COR-L47 (cell line): ENCODE data around the gene DSP.

ENCODE experiments used
- DNase-seq: peaks from one replicate; lab custom pipeline; 2025; lab: John Stamatoyannopoulos, UW

DSP gene

DNA sequence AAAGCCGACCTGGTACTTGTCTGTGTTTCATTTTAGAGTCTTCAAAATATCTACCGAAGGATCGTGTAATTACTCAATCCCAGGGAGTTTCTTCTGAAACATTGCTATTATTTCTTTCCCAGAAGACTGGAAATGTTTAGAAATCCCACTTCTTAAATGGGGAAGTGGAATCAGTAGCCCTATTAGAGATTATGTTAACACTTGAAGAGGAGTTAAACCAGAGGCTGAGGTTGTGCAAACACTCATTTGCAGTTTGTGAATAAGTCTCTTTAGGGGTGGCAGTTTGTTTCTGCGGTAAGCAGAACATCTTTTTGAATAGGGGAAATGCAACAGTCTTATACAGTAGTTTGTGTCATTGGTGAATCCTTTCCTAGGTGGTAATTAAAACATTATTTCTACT lies 21.3 kb downstream of the DSP start:
- DNase-seq: no peak

DNA sequence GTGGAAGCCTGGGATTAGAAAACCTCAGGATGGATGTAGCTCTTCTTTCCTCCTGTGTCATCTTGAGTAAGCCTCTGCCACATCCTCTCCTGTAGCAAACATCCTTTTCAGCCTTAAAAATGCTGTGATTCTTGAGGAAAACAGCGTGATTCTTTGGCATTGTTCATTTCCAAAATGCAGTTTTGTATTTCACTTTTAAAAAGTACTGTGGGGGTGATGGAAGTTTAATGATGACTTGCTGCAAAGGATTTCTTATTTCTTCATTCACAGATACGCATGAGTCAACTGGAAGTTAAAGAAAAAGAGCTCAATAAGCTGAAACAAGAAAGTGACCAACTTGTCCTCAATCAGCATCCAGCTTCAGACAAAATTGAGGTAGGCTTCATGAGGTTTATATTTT lies 24.6 kb downstream of the DSP start:
- no peak for DNase-seq

DNA sequence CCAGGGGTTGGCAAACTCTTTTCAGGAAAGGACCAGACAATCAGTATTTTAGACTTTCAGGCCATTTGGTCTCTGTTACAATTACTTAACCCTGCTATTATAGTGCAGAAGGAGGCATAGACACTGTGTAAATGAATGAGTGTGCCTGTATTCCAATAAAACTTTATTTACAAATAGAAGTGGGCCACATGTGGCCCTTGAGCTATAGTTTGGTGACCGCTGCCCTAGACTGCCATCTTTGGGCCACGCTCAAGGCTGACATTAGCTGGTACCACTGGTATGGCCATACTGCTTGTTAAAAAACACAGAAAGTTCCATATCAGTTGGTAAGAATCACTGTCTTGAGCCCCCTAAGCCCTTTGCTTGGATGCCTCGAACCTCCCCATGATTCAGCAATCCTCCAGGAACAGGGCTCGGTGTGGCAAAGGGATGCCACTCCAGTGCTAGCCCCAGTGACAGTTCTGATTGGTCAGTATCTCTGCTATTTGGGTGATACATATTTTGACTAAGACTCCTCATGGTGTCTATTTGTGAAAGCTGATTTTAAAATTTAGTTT lies 25.2 kb downstream of the DSP start:
- no peak for DNase-seq

DNA sequence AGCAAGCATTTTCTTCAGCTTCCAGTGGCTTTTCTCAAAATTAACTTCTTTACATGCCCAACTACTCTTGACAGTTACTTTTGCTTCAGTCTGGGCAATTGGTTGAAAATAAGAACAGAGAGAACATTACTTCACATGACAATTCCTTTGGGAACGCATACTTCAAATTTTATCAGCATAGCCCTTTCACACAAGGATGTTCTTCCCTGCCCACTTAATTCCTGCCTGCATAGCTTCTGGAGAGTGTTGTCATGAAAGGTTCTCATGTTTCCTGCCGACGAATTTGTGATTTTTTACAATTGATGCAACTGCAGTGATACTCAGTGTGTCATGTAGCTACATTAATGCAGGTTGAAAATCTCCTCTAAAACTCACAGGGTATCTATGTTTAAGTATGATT lies 26.6 kb downstream of the DSP start:
- no peak for DNase-seq

DNA sequence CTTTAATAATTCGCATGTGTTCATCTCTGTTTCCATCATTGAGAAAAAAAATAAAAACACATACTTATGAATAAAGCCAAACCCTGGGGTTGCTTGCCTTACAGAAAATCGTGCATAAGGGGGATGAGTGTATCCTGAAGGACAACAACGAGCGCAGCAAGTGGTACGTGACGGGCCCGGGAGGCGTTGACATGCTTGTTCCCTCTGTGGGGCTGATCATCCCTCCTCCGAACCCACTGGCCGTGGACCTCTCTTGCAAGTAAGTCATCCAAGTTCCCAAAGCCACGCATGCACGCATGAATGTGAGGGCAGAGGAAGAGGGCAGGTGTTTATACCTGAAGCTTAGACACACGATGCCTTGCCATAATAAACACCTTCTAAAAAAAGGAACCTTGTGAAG lies 27.6 kb downstream of the DSP start:
- no peak for DNase-seq

DNA sequence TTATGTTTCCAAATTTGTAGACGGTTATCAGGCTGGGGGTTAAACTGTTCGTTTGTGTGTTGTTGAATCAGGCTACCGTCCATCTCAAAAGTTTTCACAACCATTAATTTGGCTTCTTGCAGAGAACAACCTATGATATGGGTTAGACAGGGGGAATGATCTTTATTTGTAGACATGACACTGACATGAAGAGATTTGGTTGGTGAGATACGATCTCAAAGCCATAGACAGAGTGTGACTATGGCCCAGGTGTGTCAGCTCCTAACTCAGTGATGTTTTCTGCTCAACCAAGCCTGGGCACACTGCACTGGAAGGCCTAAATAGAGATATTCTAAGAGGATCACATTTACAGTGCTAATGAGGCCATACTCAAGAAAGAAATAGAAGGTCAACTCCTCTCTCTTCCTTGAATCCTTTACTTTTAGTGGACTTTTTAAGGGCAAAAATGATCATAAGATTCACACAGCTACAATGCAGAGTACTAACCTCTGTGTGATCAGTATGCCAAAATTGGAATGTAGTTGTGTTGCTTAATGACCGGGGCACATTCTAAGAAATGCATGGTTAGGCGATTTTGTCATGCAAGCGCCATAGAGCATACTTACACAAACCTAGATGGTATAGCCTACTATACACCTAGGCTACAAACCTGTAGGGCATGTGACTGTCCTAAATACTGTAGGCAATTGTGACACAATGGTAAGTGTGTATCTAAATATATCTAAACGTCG lies 30.9 kb downstream of the DSP start:
- no peak for DNase-seq

DNA sequence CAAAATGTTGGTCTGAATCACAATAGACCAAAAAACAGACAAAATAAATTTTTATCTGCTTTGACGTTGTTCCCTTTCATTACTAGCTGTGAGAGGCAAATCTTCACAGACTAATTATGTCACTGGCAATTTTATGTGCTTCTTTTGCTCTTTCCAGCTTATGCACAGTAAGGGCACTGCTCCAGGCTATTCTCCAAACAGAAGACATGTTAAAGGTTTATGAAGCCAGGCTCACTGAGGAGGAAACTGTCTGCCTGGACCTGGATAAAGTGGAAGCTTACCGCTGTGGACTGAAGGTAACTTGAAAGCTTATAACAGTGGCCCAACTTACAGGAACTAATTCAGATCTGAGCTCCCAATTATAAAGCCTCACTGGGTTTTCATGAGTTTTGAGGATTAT lies 33.0 kb downstream of the DSP start:
- DNase-seq: no peak

DNA sequence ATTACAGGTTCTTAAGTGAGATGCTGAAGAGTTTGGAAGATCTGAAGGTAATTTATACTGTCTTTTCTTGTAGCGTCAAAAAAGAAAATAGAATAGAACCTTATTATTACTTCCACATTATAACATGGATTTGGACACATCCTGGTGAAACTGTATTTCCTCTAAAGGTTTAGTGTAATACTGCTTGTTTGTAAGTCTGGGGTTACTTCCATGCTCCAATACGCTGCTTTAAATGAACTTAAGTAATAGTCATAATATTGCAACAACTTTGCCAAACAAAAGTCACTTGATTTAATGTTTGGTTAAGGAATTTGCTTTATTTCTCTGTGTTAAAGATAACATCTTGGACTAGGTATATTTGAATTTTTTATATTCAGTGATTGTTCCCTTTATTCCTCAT lies 37.0 kb downstream of the DSP start:
- no peak for DNase-seq

DNA sequence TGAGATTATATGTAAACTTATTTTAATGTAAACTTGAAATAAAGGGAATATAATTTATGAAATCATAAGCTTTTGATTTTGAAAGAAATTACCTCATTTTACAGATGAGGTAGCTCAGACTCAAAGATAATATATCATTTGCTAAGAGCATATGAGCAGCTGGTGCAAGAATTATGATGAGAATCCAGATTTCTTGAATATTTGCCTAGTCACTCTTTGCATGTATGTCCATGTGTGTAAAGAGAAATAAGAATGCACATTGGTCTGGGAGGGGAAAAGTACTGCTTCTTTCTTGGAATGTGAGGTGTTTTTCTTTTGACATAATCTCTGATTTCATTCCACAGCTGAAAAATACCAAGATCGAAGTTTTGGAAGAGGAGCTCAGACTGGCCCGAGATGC lies 37.5 kb downstream of the DSP start:
- no peak for DNase-seq

DNA sequence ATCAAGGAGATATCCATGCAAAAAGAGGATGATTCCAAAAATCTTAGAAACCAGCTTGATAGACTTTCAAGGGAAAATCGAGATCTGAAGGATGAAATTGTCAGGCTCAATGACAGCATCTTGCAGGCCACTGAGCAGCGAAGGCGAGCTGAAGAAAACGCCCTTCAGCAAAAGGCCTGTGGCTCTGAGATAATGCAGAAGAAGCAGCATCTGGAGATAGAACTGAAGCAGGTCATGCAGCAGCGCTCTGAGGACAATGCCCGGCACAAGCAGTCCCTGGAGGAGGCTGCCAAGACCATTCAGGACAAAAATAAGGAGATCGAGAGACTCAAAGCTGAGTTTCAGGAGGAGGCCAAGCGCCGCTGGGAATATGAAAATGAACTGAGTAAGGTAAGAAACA lies 38.4 kb downstream of the DSP start:
- DNase-seq: no peak

DNA sequence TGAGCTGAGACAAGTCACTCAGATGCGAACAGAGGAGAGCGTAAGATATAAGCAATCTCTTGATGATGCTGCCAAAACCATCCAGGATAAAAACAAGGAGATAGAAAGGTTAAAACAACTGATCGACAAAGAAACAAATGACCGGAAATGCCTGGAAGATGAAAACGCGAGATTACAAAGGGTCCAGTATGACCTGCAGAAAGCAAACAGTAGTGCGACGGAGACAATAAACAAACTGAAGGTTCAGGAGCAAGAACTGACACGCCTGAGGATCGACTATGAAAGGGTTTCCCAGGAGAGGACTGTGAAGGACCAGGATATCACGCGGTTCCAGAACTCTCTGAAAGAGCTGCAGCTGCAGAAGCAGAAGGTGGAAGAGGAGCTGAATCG lies 39.1 kb downstream of the DSP start:
- no peak for DNase-seq

DNA sequence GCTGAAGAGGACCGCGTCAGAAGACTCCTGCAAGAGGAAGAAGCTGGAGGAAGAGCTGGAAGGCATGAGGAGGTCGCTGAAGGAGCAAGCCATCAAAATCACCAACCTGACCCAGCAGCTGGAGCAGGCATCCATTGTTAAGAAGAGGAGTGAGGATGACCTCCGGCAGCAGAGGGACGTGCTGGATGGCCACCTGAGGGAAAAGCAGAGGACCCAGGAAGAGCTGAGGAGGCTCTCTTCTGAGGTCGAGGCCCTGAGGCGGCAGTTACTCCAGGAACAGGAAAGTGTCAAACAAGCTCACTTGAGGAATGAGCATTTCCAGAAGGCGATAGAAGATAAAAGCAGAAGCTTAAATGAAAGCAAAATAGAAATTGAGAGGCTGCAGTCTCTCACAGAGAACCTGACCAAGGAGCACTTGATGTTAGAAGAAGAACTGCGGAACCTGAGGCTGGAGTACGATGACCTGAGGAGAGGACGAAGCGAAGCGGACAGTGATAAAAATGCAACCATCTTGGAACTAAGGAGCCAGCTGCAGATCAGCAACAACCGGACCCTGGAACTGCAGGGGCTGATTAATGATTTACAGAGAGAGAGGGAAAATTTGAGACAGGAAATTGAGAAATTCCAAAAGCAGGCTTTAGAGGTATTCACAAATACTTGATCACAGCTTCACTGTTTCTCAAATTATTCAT lies 39.6 kb downstream of the DSP start:
- no peak for DNase-seq

DNA sequence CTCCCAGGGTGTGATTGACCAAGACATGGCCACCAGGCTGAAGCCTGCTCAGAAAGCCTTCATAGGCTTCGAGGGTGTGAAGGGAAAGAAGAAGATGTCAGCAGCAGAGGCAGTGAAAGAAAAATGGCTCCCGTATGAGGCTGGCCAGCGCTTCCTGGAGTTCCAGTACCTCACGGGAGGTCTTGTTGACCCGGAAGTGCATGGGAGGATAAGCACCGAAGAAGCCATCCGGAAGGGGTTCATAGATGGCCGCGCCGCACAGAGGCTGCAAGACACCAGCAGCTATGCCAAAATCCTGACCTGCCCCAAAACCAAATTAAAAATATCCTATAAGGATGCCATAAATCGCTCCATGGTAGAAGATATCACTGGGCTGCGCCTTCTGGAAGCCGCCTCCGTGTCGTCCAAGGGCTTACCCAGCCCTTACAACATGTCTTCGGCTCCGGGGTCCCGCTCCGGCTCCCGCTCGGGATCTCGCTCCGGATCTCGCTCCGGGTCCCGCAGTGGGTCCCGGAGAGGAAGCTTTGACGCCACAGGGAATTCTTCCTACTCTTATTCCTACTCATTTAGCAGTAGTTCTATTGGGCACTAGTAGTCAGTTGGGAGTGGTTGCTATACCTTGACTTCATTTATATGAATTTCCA lies 43.9 kb downstream of the DSP start:
- no peak for DNase-seq

DNA sequence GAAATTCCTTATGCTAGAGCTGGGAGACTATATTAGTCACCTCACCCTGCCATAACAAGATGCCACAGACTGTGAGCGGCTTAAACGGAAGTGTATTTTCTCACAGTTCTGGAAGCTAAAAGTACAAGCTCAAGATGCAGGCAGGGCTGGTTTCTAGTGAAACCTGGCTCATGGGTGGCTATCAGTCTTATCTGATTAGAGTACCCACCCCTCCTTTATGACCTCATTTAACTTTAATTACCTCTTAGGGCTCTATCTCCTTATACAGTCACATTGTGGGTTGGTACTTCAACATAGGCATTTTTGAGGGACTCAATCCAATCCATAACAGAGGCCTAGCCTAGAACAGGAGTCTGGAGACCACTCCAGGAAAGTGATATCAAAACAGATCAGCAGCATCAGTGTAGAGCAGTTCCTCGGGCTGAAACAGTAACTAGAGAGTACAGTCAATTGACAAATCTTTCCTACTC lies 46.2 kb downstream of the DSP start:
- DNase-seq: no peak

DNA sequence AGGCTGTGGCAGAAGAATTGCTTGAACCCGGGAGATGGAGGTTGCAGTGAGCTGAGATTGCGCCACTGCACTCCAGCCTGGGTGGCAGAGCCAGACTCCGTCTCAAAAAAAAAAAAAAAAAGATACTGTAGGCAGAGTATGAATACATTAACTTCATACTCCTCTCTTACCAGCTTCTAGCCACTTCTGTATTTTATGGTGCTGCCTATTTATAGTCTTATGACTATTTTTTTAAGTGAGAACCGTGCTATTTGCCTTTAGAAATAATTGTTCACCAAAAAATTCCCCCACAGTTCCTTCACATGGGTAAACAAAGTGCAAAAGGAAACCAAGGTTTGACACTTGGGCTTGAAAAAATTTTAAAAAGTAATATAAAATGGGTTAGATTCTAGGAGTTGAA lies 47.0 kb downstream of the DSP start:
- DNase-seq: no peak

DNA sequence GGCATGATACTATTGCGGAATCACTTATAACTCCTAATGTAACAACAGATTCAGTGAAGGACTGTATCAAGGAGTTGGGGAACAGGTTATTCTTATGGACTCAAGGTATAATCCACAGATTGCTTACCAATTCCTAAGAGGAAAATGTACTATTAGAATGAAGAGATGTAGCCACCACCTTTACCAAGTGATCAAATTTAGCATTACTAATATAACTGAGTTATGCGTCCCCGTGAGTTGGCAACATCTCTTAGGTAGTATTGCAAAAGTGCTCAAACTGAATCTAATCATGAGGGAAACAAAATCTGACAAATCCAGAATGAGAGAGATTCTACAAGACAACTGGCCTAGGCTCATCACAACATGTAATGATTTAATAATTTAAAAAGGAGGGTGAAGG lies 47.8 kb downstream of the DSP start:
- DNase-seq: no peak

DNA sequence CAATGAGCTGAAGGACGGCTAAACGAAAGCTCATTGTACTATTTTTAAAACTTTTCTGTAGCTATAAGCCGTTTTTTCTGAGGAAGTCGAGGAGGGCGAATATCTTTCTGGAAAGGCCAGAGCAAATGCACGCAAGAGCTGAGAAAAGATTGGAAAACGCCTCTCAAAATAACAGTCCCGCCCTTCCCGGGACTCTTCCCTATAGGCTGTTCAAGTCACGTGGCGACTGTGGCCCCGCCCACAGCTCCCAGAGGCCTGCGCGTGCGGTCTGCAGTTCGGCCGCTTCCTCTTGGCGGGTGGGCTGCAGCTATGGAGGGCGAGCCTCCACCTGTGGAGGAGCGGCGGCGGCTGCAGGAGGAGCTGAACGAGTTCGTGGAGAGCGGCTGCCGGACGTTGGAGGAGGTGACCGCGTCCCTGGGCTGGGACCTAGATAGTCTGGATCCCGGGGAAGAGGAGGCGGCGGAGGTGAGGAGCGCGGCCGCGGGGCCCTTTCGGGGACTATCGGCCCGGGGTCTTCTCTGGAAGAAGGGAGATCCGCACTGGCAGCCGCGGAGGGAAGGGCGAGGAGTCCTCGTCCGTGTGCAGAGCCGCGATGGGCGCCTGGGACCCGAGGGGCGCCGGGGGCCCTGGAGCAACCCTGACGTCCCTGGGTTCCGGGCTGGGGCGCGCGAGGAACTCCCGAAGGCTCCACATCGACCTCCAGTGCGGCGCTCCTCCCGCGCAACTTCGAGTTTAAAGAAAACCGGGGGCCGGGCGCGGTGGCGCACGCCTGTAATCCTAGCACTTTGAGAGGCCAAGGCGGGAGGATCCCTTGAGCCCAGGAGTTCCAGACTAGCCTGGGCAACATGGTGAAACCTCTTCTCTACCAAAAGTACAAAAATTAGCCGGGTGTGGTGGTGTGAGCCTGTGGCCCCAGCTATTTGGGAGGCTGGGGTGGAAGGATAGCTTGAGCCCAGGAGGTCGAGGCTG lies 48.8 kb downstream of the DSP start, which contains the start of gene SNRNP48:
SNRNP48 (plus strand) TSS at position 250 of the 969 bp plus-strand sequence; CDS start at position 310, 60 bp downstream.
- DNase-seq: peak; percentile 94

DNA sequence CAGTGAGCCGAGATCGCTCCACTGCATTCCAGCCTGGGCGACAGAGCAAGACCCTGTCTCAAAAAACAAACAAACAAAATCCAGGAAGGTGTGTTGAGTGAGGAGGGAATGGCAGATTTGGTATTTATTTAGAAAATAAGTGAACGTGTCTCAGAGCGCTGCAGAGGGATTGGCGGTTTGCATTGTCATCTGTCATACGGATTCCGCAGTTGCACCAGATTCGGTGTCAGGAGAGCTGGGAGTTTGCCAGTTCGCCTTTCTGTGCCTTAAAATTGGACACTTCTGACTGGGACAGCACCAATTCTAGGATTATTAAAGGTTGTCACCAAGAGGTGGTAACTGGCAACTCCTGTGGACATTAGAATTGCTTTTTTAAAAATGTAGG lies 49.4 kb downstream of the DSP start:
- DNase-seq: no peak

DNA sequence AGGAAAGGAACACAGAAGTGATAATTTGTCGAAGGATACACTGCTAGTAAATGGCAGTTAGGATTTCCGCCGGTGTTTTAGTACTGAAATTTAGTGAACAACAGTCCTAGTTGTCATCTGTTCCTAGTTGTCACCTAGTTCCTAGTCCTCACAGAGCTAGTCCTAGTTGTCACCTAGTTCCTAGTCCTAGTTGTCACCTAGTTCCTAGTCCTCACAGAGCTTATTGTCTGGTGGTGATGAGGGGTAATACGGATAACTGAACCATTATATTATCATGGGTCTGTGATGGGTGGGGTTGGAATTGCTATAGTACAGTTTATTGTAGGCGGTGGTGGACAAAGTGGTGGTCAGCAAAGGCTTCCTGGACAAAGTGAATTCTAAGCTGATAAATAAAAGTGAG lies 50.3 kb downstream of the DSP start:
- no peak for DNase-seq

DNA sequence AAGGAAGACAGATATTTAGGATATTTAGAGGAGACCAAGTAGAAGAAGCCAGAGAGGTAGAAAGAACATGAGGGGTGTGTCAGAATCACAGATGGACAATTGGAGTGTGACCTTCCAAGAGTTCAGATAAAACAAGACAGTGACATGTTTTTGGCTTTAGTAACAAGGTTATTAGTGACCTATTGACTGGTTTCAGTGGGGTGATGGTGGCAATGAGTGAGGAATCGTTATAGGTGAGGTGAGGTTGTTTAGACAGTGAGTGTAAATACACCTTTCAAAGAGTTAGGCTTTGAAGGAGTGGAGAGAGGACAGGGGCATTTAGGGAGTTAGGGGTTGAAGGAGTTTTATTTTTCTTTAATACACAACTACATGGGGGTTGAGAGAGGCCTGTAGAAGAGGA lies 51.8 kb downstream of the DSP start:
- no peak for DNase-seq

DNA sequence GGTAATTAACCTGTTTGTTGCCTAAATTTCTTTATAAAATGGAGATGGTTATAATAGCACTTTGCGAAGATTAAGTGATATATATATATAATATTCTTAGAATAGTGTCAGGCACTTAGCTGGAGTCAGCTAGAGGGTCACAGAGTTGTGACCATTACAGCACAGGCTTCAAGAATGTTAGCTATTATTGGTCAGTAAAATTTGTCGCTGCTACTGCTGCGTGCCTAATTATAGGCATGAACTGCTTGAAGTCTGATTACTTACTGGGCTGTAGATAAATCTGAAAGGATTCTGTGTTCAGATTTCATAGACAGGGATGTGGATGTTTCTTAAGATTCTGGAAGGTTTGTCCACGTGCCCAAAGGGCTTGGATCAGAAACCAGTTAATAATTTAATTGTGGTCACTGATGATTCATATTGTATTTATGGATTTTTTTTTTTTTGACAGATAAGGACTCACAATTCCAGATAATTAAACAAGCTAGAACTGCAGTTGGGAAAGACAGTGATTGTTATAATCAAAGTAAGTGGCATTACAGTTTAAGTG lies 53.2 kb downstream of the DSP start:
- DNase-seq: no peak
